Keratinocyte (primary cell): ENCODE measurements around the gene KIF25. TPM values are rescaled to one million over a fixed set of nuclear protein-coding genes. Genes with fewer than 3 reads are reported as not detected.

Experiments used
- DNase-seq: peaks from one replicate; pipeline ENCODE4 v3.0.0-alpha.2; 2011; ENCODE audit warnings: low read depth, missing footprints, low spot score
- FAIRE-seq: peaks from 2 replicates; lab custom pipeline; 2011; peaks lifted over from hg19 to GRCh38; lab: Jason Lieb, UNC
- H2AFZ ChIP-seq: 2 replicates; pipeline ENCODE4 v1.6.0; 2012; ENCODE audit warnings: low read length, control low read depth, inconsistent platforms; ENCODE audit not compliant: control insufficient read depth
- H3K27ac ChIP-seq: 2 replicates; pipeline ENCODE4 v1.5.1; 2011; ENCODE audit warnings: low read length; ENCODE audit not compliant: control insufficient read depth, insufficient read depth
- H3K27me3 ChIP-seq: 3 replicates; pipeline ENCODE4 v1.6.0; 2011; ENCODE audit warnings: low read length; ENCODE audit not compliant: control insufficient read depth, insufficient read depth; ENCODE audit errors: extremely low read depth
- H3K36me3 ChIP-seq, 2 experiments: 2 replicates in 1 of 2; 3 replicates in 1 of 2; pipeline ENCODE4 v1.5.1; 2011; ENCODE audit warnings: low read length in 2 of 2, mild to moderate bottlenecking in 1 of 2; ENCODE audit not compliant: control insufficient read depth in 2 of 2, insufficient read depth in 2 of 2; ENCODE audit errors: extremely low read depth in 1 of 2
- H3K4me1 ChIP-seq: 3 replicates; pipeline ENCODE4 v1.5.1; 2011; ENCODE audit warnings: low read length; ENCODE audit not compliant: control insufficient read depth, insufficient read depth; ENCODE audit errors: extremely low read depth
- H3K4me2 ChIP-seq: 3 replicates; pipeline ENCODE4 v1.6.0; 2011; ENCODE audit warnings: low read depth, low read length; ENCODE audit not compliant: control insufficient read depth, insufficient read depth; ENCODE audit errors: extremely low read depth
- H3K4me3 ChIP-seq, 3 experiments: fragments of 200-600 bp in 1 of 3; sonication (generic) in 1 of 3; 2 replicates in 2 of 3; 3 replicates in 1 of 3; pipeline ENCODE4 v1.5.1; 2011 to 2016; ENCODE audit warnings: low read length in 3 of 3, mild to moderate bottlenecking in 3 of 3, control low read depth in 2 of 3, inconsistent platforms in 1 of 3, low read depth in 1 of 3, mixed read lengths in 1 of 3, mixed run types in 1 of 3, moderate library complexity in 1 of 3; ENCODE audit not compliant: control insufficient read depth in 2 of 3, insufficient read depth in 2 of 3; ENCODE audit errors: extremely low read depth in 1 of 3
- H3K79me2 ChIP-seq: 2 replicates; pipeline ENCODE4 v1.6.0; 2012; ENCODE audit warnings: low read length; ENCODE audit not compliant: control insufficient read depth, insufficient read depth
- H3K9ac ChIP-seq: 3 replicates; pipeline ENCODE4 v1.6.0; 2011; ENCODE audit warnings: low read length; ENCODE audit not compliant: control insufficient read depth, insufficient read depth; ENCODE audit errors: extremely low read depth
- H3K9me1 ChIP-seq: 3 replicates; pipeline ENCODE4 v1.6.0; 2011; ENCODE audit warnings: low read length; ENCODE audit not compliant: control insufficient read depth, insufficient read depth; ENCODE audit errors: extremely low read depth
- H3K9me3 ChIP-seq: 2 replicates; pipeline ENCODE4 v1.5.1; 2012; ENCODE audit warnings: low read depth, low read length; ENCODE audit not compliant: control insufficient read depth
- H4K20me1 ChIP-seq: 3 replicates; pipeline ENCODE4 v1.6.0; 2011; ENCODE audit warnings: low read length; ENCODE audit not compliant: control insufficient read depth, insufficient read depth; ENCODE audit errors: extremely low read depth
- EZH2 ChIP-seq: IDR thresholded peaks from one replicate; pipeline ENCODE4 v1.6.1; 2012; ENCODE audit warnings: inconsistent platforms, mild to moderate bottlenecking, low read length, moderate library complexity
- dilution Hi-C: fragments of 300-500 bp; cut with MboI; formaldehyde crosslinking; loops from one replicate; pipeline ENCODE4 v1.7.0; 2020; ENCODE audit warnings: low sequenced_read_pairs; ENCODE audit not compliant: extremely low pct_ligation_motif_present
- polyA plus RNA-seq, 5 experiments: library from polyadenylated mRNA; depleted of rRNA in 3 of 5; stranded (reverse) in 3 of 5; stranded (forward) in 1 of 5; unstranded in 1 of 5; fragments of >200 nt; gene quantifications; 1 replicate in 1 of 5; 2 replicates in 3 of 5; 3 replicates in 1 of 5; pipeline versions ENCODE4 v1.2.1 to v1.2.3, GENCODE V29; 2011 to 2012; ENCODE audit warnings: missing spikeins in 2 of 5, low read depth in 1 of 5, low replicate concordance in 1 of 5
- TF ChIP-seq, protein P1 (sequence below), 3 experiments: IDR thresholded peaks in 1 of 3; conservative IDR thresholded peaks in 1 of 3; optimal IDR thresholded peaks in 1 of 3; 2 replicates in 2 of 3; 3 replicates in 1 of 3; pipeline versions ENCODE3 to v1.5.1; 2011; ENCODE audit warnings: low read length in 3 of 3, mild to moderate bottlenecking in 3 of 3, moderate library complexity in 2 of 3, control low read depth in 1 of 3, inconsistent platforms in 1 of 3; ENCODE audit not compliant: insufficient read depth in 2 of 3; ENCODE audit errors: extremely low read depth in 1 of 3

Gene KIF25
- polyA plus RNA-seq, 1 donor (not counting 4 experiments of a cell fraction or from before 2014, with no cell fraction given): not detected

DNA sequence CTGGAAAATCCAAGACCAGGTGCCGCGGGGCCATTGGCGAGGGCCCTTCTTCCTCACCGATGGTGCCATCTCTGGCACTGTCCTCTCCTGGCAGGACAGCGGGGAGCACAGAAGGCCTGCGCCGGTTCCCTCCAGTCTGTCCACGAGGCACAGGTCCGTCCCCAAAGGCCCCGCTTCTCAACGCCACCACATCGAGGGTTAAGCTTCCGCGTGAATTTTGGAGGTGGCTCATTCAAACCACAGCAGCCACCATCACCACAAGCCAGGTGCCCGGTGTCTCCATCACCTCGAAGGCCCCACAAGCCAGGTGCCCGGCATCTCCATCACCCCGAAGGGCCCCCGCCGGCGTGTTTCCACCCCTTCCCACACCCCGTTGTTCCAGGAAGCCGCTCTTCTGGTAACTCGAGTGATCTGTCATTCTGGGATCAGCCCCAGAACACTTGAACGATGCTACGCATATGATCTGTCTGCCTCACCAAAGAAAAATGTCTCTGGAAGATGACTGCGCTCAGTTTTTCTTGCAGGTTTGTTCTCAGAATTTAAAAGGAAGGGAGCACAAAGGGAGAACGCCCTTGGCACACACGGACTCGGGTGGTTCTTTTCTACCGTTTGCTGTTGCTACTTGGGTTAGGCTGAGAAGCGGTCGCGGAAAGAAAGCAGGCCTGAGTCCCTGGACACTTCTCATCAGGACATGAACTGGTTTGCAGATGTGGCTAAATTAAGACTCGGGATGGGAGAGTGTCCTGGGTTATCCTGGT is 9.9 kb upstream of the KIF25 start:
- no peak for DNase-seq

DNA sequence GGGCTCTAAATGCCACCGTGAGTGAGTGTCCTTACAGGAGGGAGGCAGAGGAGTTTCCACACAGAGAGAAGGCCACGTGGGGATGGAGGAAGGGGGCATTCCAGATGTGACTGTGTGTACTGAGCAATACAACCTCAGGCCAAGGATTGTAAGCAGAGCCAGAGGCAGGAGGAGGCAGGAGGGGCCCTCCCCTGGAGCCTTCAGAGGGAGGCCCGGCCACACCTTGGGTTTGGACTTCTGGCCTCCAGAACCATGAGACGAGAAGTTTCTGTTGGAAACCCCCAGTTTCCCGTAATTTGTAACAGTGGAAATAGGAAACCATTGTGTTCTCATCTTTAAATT is 9.3 kb upstream of the KIF25 start:
- Histone ChIP-seq H3K27ac (no peak overlapping the region), H3K79me2 (no peaks in the 10 kb centered on the region), H2AFZ (no peak overlapping the region), H3K4me2 (no peak overlapping the region), H3K27me3 (peaks cover 1% of the 10 kb centered on the region), H3K9me1 (no peaks in the 10 kb centered on the region), H3K9me3 (peaks cover 5% of the 10 kb centered on the region), H3K4me3 (no peak overlapping the region), H4K20me1 (no peaks in the 10 kb centered on the region), H3K4me1 (no peaks in the 10 kb centered on the region), H3K9ac (no peak overlapping the region), H3K36me3 (no peaks in the 10 kb centered on the region)
- DNase-seq (no peak), FAIRE-seq (no peak)
- TF ChIP-seq EZH2: no peak
- TF ChIP-seq, protein P1, sequence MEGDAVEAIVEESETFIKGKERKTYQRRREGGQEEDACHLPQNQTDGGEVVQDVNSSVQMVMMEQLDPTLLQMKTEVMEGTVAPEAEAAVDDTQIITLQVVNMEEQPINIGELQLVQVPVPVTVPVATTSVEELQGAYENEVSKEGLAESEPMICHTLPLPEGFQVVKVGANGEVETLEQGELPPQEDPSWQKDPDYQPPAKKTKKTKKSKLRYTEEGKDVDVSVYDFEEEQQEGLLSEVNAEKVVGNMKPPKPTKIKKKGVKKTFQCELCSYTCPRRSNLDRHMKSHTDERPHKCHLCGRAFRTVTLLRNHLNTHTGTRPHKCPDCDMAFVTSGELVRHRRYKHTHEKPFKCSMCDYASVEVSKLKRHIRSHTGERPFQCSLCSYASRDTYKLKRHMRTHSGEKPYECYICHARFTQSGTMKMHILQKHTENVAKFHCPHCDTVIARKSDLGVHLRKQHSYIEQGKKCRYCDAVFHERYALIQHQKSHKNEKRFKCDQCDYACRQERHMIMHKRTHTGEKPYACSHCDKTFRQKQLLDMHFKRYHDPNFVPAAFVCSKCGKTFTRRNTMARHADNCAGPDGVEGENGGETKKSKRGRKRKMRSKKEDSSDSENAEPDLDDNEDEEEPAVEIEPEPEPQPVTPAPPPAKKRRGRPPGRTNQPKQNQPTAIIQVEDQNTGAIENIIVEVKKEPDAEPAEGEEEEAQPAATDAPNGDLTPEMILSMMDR (optimal IDR thresholded peaks at IDR 0.05 in 1 of 3, IDR thresholded peaks at IDR 0.05 in 1 of 3, conservative IDR thresholded peaks at IDR 0.05 in 1 of 3; ENCODE audit: extremely low read depth in 1 of 3, insufficient read depth in 2 of 3, low read length in 3 of 3): no peak
- dilution Hi-C loops: no loop called here

More for the DNA sequence above, 9.9 kb upstream of the KIF25 start:
- peaks cover 5% of the 10 kb centered on the region for H3K9me3 ChIP-seq
- no peaks in the 10 kb centered on the region for H3K4me1 ChIP-seq
- no peak overlapping the region for H2AFZ ChIP-seq
- no peak for TF ChIP-seq EZH2
- TF ChIP-seq, protein P1 (optimal IDR thresholded peaks at IDR 0.05 in 1 of 3, IDR thresholded peaks at IDR 0.05 in 1 of 3, conservative IDR thresholded peaks at IDR 0.05 in 1 of 3; ENCODE audit: extremely low read depth in 1 of 3, insufficient read depth in 2 of 3, low read length in 3 of 3): no peak
- H3K9me1 ChIP-seq: no peaks in the 10 kb centered on the region
- no peaks in the 10 kb centered on the region for H4K20me1 ChIP-seq
- H3K4me3 ChIP-seq: no peak overlapping the region
- H3K27me3 ChIP-seq: no peaks in the 10 kb centered on the region
- FAIRE-seq: no peak
- H3K79me2 ChIP-seq: no peaks in the 10 kb centered on the region
- no peak overlapping the region for H3K9ac ChIP-seq
- no peak overlapping the region for H3K4me2 ChIP-seq
- dilution Hi-C loops: no loop called here
- H3K27ac ChIP-seq: no peak overlapping the region
- H3K36me3 ChIP-seq: no peaks in the 10 kb centered on the region
